Testis (tissue), 2 donors: ENCODE measurements around the gene SRCAP.

Experiments used
- POLR2A ChIP-seq: fragments of 450-650 bp; IDR thresholded peaks from one replicate; pipeline ENCODE4 v1.6.1; 2017; ENCODE audit warnings: antibody characterized with exemption, mild to moderate bottlenecking, moderate library complexity
- TF ChIP-seq, protein P1 (sequence below), 3 experiments: fragments of 450-650 bp in 2 of 3; fragments of 200-600 bp in 1 of 3; sonication (generic) in 1 of 3; IDR thresholded peaks; one replicate each; pipeline ENCODE4 v1.5.1; 2016 to 2019; ENCODE audit warnings: antibody characterized with exemption in 3 of 3, mild to moderate bottlenecking in 2 of 3, moderate library complexity in 1 of 3

GRCh38 chr16:30657866-30658730 is 40.9 kb upstream of the SRCAP start, which contains the start of gene FBRS:
- TF ChIP-seq, protein P1, sequence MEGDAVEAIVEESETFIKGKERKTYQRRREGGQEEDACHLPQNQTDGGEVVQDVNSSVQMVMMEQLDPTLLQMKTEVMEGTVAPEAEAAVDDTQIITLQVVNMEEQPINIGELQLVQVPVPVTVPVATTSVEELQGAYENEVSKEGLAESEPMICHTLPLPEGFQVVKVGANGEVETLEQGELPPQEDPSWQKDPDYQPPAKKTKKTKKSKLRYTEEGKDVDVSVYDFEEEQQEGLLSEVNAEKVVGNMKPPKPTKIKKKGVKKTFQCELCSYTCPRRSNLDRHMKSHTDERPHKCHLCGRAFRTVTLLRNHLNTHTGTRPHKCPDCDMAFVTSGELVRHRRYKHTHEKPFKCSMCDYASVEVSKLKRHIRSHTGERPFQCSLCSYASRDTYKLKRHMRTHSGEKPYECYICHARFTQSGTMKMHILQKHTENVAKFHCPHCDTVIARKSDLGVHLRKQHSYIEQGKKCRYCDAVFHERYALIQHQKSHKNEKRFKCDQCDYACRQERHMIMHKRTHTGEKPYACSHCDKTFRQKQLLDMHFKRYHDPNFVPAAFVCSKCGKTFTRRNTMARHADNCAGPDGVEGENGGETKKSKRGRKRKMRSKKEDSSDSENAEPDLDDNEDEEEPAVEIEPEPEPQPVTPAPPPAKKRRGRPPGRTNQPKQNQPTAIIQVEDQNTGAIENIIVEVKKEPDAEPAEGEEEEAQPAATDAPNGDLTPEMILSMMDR (IDR thresholded peaks at IDR 0.05), result peak; percentile 75 to 88 (median 77)
- peak; percentile 84 for TF ChIP-seq POLR2A
